SJSA1 (cell line): ENCODE data around the gene TTC28. TPM values are rescaled to one million over a fixed set of nuclear protein-coding genes. Genes with fewer than 3 reads are reported as not detected.
"Not testable (repeated sequence)": the region's sequence is repeated elsewhere in the genome, so short reads cannot be mapped to it uniquely, and the experiment has no call there.

ENCODE experiments used
- DNase-seq, 2 experiments: peaks; one replicate each; pipeline ENCODE4 v3.0.0-alpha.2; 2015 to 2020; ENCODE audit warnings: low spot score in 2 of 2, low read depth in 1 of 2
- H3K27ac ChIP-seq: fragments of 250-450 bp; sonication (Bioruptor Pico); 2 replicates; pipeline ENCODE4 v1.5.1; 2020; ENCODE audit warnings: mild to moderate bottlenecking, moderate library complexity
- H3K27me3 ChIP-seq: fragments of 250-450 bp; sonication (Bioruptor Pico); replicated peaks from 2 replicates; pipeline ENCODE4 v1.5.1; 2020; ENCODE audit warnings: mild to moderate bottlenecking, moderate library complexity
- H3K36me3 ChIP-seq: fragments of 250-450 bp; sonication (Bioruptor Pico); 2 replicates; pipeline ENCODE4 v1.5.1; 2020; ENCODE audit warnings: mild to moderate bottlenecking
- H3K4me1 ChIP-seq: fragments of 250-450 bp; sonication (Bioruptor Pico); replicated peaks from 2 replicates; pipeline ENCODE4 v1.6.1; 2021; ENCODE audit warnings: mild to moderate bottlenecking
- H3K4me3 ChIP-seq: fragments of 250-450 bp; sonication (Bioruptor Pico); 2 replicates; pipeline ENCODE4 v1.5.1; 2020; ENCODE audit warnings: mild to moderate bottlenecking
- H3K9me3 ChIP-seq: fragments of 250-450 bp; sonication (Bioruptor Pico); replicated peaks from 2 replicates; pipeline ENCODE4 v1.5.1; 2020; ENCODE audit warnings: mild to moderate bottlenecking
- total RNA-seq: library from RNA; depleted of rRNA; stranded (reverse); fragments of >200 nt; shearing (Covaris generic); gene quantifications from 2 replicates; pipeline ENCODE4 v1.2.3, GENCODE V29; 2014

The TTC28 gene
- total RNA-seq, 1 experiment from 2014 or later = 9.7 TPM

DNA sequence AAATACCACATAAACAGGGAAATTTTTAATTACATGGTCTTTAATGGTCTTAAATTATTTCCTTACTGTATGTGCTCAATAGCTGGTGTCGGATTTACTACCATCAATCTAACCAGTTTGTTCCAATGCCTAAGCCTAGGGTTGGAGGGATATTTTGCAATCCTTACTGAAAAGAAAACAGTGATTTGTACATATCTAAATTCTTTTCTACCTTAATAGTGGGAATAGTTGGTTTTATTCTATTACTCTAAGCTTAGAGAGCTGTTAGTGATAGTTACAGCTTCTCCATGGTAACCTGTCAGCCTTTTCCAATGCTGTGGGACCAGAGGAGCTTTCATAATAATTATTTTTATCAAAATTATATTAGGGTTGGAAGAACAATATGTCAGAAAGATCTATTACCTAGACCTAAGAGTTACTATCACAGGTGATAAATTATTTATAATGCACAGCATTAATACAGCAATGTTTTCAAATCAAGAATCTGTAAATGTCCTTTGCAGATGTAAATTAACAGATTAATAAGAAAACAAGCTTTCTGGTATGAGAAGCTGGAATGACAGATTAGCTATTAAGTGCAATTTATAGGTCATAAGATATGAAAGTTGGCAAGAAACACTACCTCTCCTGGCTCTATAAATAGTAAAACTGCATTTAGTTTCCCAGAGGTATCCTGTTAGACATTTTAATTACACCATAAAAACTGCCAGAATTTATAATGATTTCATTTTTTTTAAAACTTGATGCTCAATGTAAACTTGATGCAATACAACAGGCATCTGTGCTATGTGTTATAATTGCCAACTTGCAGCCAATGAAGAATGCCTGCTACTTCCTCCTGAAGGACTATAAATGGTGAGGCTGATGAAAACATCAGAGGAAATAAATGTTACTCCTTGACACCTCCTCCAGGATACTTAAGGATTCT lies 498.6 kb downstream of the TTC28 start:
- no peak for DNase-seq
- Histone ChIP-seq H3K9me3 (no peaks in the 10 kb centered on the region), H3K4me3 (no peak overlapping the region), H3K27me3 (no peaks in the 10 kb centered on the region), H3K4me1 (no peaks in the 10 kb centered on the region), H3K36me3 (no peaks in the 10 kb centered on the region), H3K27ac (no peak overlapping the region)

- DNase-seq = no peak
- H3K27me3 ChIP-seq = no peaks in the 10 kb centered on the region
- no peak overlapping the region for H3K27ac ChIP-seq
- no peaks in the 10 kb centered on the region for H3K36me3 ChIP-seq
- no peaks in the 10 kb centered on the region for H3K4me1 ChIP-seq
- no peaks in the 10 kb centered on the region for H3K9me3 ChIP-seq
- no peak overlapping the region for H3K4me3 ChIP-seq
These were observed 500.2 kb downstream of the TTC28 start for GRCh38 chr22:28179392-28179791.

GRCh38 chr22:28175730-28176492 lies 503.7 kb downstream of the TTC28 start:
- no peaks in the 10 kb centered on the region for H3K4me1 ChIP-seq
- H3K27ac ChIP-seq = no peak overlapping the region
- no peaks in the 10 kb centered on the region for H3K36me3 ChIP-seq
- H3K27me3 ChIP-seq = no peaks in the 10 kb centered on the region
- H3K4me3 ChIP-seq = no peak overlapping the region
- DNase-seq = no peak
- no peaks in the 10 kb centered on the region for H3K9me3 ChIP-seq

DNA sequence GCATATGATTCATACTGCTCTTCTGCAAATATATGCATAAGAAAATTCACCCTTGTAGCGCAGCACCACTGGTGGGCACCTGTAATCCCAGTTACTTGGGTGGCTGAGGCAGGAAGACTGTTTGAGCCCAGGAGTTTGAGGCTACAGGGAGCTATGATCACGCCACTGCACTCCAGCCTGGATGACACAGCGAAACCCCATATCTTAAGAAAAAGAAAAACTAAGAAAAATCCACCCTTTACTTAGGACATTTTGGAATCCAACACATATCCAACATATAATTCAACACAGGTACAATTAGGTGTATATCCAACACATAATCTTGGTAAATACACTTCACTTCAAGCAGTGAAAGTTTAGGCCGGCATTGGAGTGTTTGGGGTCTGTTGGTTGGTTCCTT lies 505.1 kb downstream of the TTC28 start:
- no peak for DNase-seq
- H3K4me1 ChIP-seq = no peaks in the 10 kb centered on the region
- H3K27me3 ChIP-seq = no peaks in the 10 kb centered on the region
- no peak overlapping the region for H3K27ac ChIP-seq
- no peaks in the 10 kb centered on the region for H3K9me3 ChIP-seq
- H3K36me3 ChIP-seq = no peaks in the 10 kb centered on the region
- no peak overlapping the region for H3K4me3 ChIP-seq

- no peak overlapping the region for H3K27ac ChIP-seq
- H3K9me3 ChIP-seq = no peaks in the 10 kb centered on the region
- no peaks in the 10 kb centered on the region for H3K36me3 ChIP-seq
- no peaks in the 10 kb centered on the region for H3K4me1 ChIP-seq
- H3K27me3 ChIP-seq = no peaks in the 10 kb centered on the region
- H3K4me3 ChIP-seq = no peak overlapping the region
- DNase-seq = no peak
These were observed 506.6 kb downstream of the TTC28 start for GRCh38 chr22:28172892-28173670.

- Histone ChIP-seq H3K4me3 (no peak overlapping the region), H3K27ac (no peak overlapping the region)
- no peak for DNase-seq
These were observed 507.9 kb downstream of the TTC28 start for GRCh38 chr22:28171712-28172111.

DNA sequence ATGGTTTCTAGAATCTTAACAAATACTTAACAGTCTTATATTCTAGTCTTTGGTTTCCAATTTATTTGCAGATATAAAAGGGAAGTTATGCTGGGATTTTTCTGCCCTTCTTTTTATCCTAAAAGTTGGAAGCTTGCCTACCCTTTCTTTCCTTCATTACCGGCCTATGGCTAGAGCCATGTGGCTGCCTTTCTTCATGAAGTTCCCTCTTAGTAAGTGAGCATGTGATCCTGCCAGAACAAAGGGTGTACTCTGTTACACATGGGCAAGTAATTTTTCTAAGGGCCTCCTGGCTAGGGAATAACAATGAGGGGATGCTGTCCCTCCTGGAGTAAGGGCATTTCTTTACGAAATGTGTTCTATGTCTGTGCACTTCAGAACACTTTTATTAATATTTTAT lies 508.5 kb downstream of the TTC28 start:
- no peaks in the 10 kb centered on the region for H3K9me3 ChIP-seq
- no peak overlapping the region for H3K4me3 ChIP-seq
- no peaks in the 10 kb centered on the region for H3K4me1 ChIP-seq
- no peaks in the 10 kb centered on the region for H3K36me3 ChIP-seq
- DNase-seq = no peak
- no peaks in the 10 kb centered on the region for H3K27me3 ChIP-seq
- no peak overlapping the region for H3K27ac ChIP-seq

More at GRCh38 chr22:28171712-28172111, 507.9 kb downstream of the TTC28 start:
- H3K27me3 ChIP-seq = no peaks in the 10 kb centered on the region
- no peaks in the 10 kb centered on the region for H3K36me3 ChIP-seq
- no peaks in the 10 kb centered on the region for H3K4me1 ChIP-seq
- no peaks in the 10 kb centered on the region for H3K9me3 ChIP-seq

DNA sequence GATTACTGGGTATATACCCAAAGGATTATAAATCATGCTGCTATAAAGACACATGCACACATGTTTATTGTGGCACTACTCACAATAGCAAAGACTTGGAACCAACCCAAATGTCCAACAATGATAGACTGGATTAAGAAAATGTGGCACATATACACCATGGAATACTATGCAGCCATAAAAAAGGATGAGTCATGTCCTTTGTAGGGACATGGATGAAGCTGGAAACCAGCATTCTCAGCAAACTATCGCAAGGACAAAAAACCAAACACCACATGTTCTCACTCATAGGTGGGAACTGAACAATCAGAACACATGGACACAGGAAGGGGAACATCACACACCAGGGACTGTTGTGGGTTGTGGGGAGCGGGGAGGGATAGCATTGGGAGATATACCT lies 510.3 kb downstream of the TTC28 start:
- H3K9me3 ChIP-seq, H3K36me3 ChIP-seq, H3K4me3 ChIP-seq, H3K27me3 ChIP-seq, DNase-seq, H3K27ac ChIP-seq, H3K4me1 ChIP-seq: not testable (repeated sequence)

GRCh38 chr22:28155808-28156207 lies 523.8 kb downstream of the TTC28 start:
- no peaks in the 10 kb centered on the region for H3K36me3 ChIP-seq
- no peaks in the 10 kb centered on the region for H3K4me1 ChIP-seq
- H3K4me3 ChIP-seq = no peak overlapping the region
- H3K27me3 ChIP-seq = no peaks in the 10 kb centered on the region
- DNase-seq = no peak
- no peak overlapping the region for H3K27ac ChIP-seq
- no peaks in the 10 kb centered on the region for H3K9me3 ChIP-seq

GRCh38 chr22:28154861-28155260 lies 524.8 kb downstream of the TTC28 start:
- no peak overlapping the region for H3K27ac ChIP-seq
- H3K4me1 ChIP-seq = no peaks in the 10 kb centered on the region
- no peak for DNase-seq
- H3K4me3 ChIP-seq = no peak overlapping the region
- no peaks in the 10 kb centered on the region for H3K27me3 ChIP-seq
- no peaks in the 10 kb centered on the region for H3K36me3 ChIP-seq
- H3K9me3 ChIP-seq = no peaks in the 10 kb centered on the region

GRCh38 chr22:28151151-28151816 lies 528.4 kb downstream of the TTC28 start:
- Histone ChIP-seq H3K4me1 (no peaks in the 10 kb centered on the region; the same call in 1 of the 2 replicates), H3K27me3 (no peaks in the 10 kb centered on the region), H3K4me3 (no peak overlapping the region), H3K9me3 (no peaks in the 10 kb centered on the region), H3K27ac (no peak overlapping the region), H3K36me3 (no peaks in the 10 kb centered on the region)
- DNase-seq = no peak

DNA sequence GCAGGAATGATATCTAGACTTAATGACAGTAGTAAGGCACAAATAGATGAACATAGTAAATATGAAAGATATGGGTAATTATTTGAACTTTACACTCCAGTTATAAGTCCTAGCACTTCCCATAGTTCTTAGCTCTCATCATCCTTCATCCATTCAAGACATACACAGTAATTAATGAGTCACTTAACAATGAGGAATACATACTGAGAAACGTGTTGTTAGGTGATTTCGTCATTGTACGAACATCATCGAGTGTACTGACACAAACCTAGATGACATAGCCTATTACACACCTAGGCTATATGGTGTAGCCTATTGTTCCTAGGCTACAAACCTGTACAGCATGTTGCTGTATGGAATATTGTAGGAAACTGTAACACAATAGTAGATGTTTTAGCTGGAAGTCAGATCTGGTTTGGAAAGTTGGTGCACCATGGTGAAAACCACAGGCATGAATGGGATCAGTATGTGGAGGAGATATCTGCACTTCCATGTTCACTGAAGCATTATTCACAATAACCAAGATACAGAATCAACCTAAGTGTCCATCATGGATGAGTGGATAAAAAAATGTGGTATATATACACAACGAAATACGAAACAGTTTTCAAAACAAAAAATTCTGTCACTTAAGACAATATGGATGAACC lies 530.7 kb downstream of the TTC28 start:
- H3K4me1 ChIP-seq = peaks cover 1% of the 10 kb centered on the region
- DNase-seq = no peak
- H3K27ac ChIP-seq = no peak overlapping the region
- H3K27me3 ChIP-seq = no peaks in the 10 kb centered on the region
- H3K36me3 ChIP-seq = no peaks in the 10 kb centered on the region
- no peaks in the 10 kb centered on the region for H3K9me3 ChIP-seq
- H3K4me3 ChIP-seq = no peak overlapping the region

- no peaks in the 10 kb centered on the region for H3K36me3 ChIP-seq
- no peak overlapping the region for H3K27ac ChIP-seq
- H3K4me3 ChIP-seq = no peak overlapping the region
- DNase-seq = no peak
- H3K27me3 ChIP-seq = no peaks in the 10 kb centered on the region
- no peaks in the 10 kb centered on the region for H3K9me3 ChIP-seq
- H3K4me1 ChIP-seq = peaks cover 16% of the 10 kb centered on the region
These were observed 532.2 kb downstream of the TTC28 start for GRCh38 chr22:28147401-28147800.
